Heart left ventricle (tissue), 16 donors: ENCODE results near the gene DCTN5. TPM values are rescaled to one million over a fixed set of nuclear protein-coding genes. Genes with fewer than 3 reads are reported as not detected.

Source experiments
- ATAC-seq, 4 donors: fragments of 200-7000 bp; cut with Tn5 transposase; one replicate each; pipeline ENCODE4 v1.9.1; 2020 to 2022; ENCODE audit warnings: moderate library complexity in 4 of 4, mild to moderate bottlenecking in 3 of 4, moderate number of reproducible peaks in 1 of 4
- DNase-seq, 5 donors: peaks; one replicate each; pipeline ENCODE4 v3.0.0-alpha.2; 2020
- H3K27ac ChIP-seq, 12 donors: fragments of 200-600 bp; sonication (generic) in 4 of 12; one replicate each; pipeline versions ENCODE4 v1.5.0 to v1.8.0; 2016 to 2022; ENCODE audit warnings: mild to moderate bottlenecking in 2 of 12
- H3K27me3 ChIP-seq, 9 donors: fragments of 200-600 bp; sonication (generic) in 2 of 9; one replicate each; pipeline versions ENCODE4 v1.5.1 to v1.8.0; 2016 to 2022; ENCODE audit warnings: mild to moderate bottlenecking in 3 of 9
- H3K36me3 ChIP-seq, 9 donors: fragments of 200-600 bp; sonication (generic) in 2 of 9; one replicate each; pipeline versions ENCODE4 v1.5.0 to v1.8.0; 2018 to 2022; ENCODE audit warnings: mild to moderate bottlenecking in 2 of 9
- H3K4me1 ChIP-seq, 12 donors: fragments of 200-600 bp; sonication (generic) in 4 of 12; one replicate each; pipeline versions ENCODE4 v1.5.0 to v1.8.0; 2016 to 2022; ENCODE audit warnings: mild to moderate bottlenecking in 3 of 12
- H3K4me3 ChIP-seq, 12 donors: fragments of 200-600 bp; sonication (generic) in 4 of 12; one replicate each; pipeline versions ENCODE4 v1.5.0 to v1.8.0; 2017 to 2022; ENCODE audit warnings: mild to moderate bottlenecking in 9 of 12, moderate library complexity in 4 of 12
- H3K9me3 ChIP-seq, 12 donors: fragments of 200-600 bp; sonication (generic) in 4 of 12; one replicate each; pipeline versions ENCODE4 v1.5.0 to v1.8.0; 2016 to 2022; ENCODE audit warnings: mild to moderate bottlenecking in 1 of 12
- CTCF ChIP-seq, 12 donors: fragments of 200-600 bp; sonication (generic) in 4 of 12; IDR thresholded peaks; one replicate each; pipeline versions ENCODE4 v1.5.0 to v1.8.0; 2018 to 2022; ENCODE audit warnings: antibody characterized with exemption in 12 of 12, mild to moderate bottlenecking in 5 of 12
- POLR2A ChIP-seq, 2 donors: fragments of 450-650 bp; IDR thresholded peaks; one replicate each; pipeline ENCODE4 v1.6.1; 2017; ENCODE audit warnings: antibody characterized with exemption in 2 of 2, mild to moderate bottlenecking in 2 of 2, moderate library complexity in 2 of 2
- WGBS, 4 donors: extraction: QIAGEN DNeasy Blood & Tissue Kit in 2 of 4; methylation state at CpG; one replicate each; pipeline versions ENCODE4 v1.1.5 to v1.1.7; 2013 to 2018; 5-methylcytosine and 5-hydroxymethylcytosine counted together
- intact Hi-C, 10 donors: fragments of 100-400 bp; cut with DNase I; formaldehyde crosslinking; loops; one replicate each; pipeline versions ENCODE4 v1.11.1 to v1.14.2; 2022
- polyA plus RNA-seq, 2 donors: library from polyadenylated mRNA; stranded (reverse); fragments of 200-250 nt; gene quantifications; one replicate each; pipeline ENCODE4 v1.2.3, GENCODE V29; 2013
- total RNA-seq, 9 donors: library from RNA; depleted of rRNA in 2 of 9; stranded (reverse); fragments of >200 nt in 2 of 9; fragmentation: NEBNext Ultra II Directional in 3 of 9; extraction: Animal tissue kit (Norgen Biotek cat#: 25700) in 3 of 9; gene quantifications; one replicate each; pipeline versions ENCODE4 v1.1.0 to v1.2.4, GENCODE V29; 2016 to 2023
- donor health status: ischemic (EF 13 %, LVEDD 7.1; RV severe dilation, severe dysfunction).
- donor health status: healthy with polysubstance abuse.
- donor health status: DM: no; HTN: yes; CAD: no.
- donor health status: DM: no; HTN: no; CAD: no.
- donor health status: ischemic (EF 25% LVEDD 6.9; RV normal size, moderate dysfunction).
- donor health status: ischemic (EF 25% LVEDD 5.7; RV mildly dilated, moderate dysfunction).
- donor health status: healthy.
- donor health status: DM: yes; HTN: yes; CAD: no.
- donor health status: ischemic (EF 35%, LVEDD 5.7; RV mildly dilated, moderate dysfunction).
- donor health status: nonischemic (EF 11% LVEDD 7.7; RV severe dilation, severe dysfunction).
- donor health status: DM: yes; HTN: yes; CAD: no.
- donor health status: PGD.
- donor health status: ischemic (EF 29% LVEDD 5.4; RV normal size, mild dysfunction).
- donor health status: nonischemic (EF 23%, LVEDD 6.1; RV moderate dilation, normal function).

The DCTN5 gene
- total and polyA plus RNA-seq, 11 donors = 7.4 to 56.0 (median 38.4) TPM

- Histone ChIP-seq H3K27ac (peak overlapping the region in 10 of 12 donors; percentile 50 to 87 (median 83)), H3K36me3 (peaks cover 0 to 58% (median 51%) of the 10 kb centered on the region in 9 donors), H3K4me3 (peak overlapping the region; percentile 67 to 99 (median 88)), H3K4me1 (peaks cover 0 to 28% (median 19%) of the 10 kb centered on the region in 12 donors), H3K27me3 (no peaks in the 10 kb centered on the region), H3K9me3 (no peaks in the 10 kb centered on the region)
- DNase-seq (no peak), ATAC-seq (peak in 1 of 4 donors; percentile 2)
- TF ChIP-seq POLR2A (IDR thresholded peaks at IDR 0.05) (no peak), CTCF (IDR thresholded peaks at IDR 0.05) (no peak)
- intact Hi-C loops = loop anchor here in 2 of 10 donors (2.0 to 5.0 kb wide), 2 partner anchors 44 to 83 kb away; partner anchors contain the start of genes EARS2 (in 1 of the 2), NDUFAB1 (in 1 of the 2) and UBFD1 (in 1 of the 2)
- 1 to 2% (median 1%) methylated on average over 8 of the region's 8 CpGs for WGBS, 4 donors
These were observed 693 bp upstream of the DCTN5 start for GRCh38 chr16:23640615-23640930.

DNA sequence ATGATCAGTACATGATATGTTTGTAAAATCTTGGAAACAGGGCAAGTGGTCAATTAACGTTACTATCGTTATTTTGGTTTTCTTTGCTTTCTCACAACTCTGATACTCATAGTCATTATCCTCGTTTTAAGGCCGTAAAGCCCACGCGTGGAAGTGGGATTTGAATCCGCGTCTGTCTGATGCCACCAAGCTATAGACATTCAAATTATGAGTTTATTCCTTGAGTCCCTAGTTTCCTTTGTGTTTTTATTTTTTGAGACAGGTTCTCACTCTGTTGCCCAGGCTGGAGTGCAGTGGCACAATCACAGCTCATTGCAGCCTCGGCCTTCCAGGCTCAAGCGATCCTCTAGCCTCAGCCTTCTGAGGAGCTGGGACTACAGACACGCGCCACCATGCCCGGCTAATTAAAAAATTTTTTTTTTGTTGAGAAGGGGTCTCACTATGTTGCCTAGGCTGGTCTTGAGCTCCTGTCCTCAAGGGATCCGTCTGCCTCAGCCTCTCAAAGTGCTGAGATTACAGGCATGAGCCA, 1.0 kb downstream of the DCTN5 start:
- DNase-seq (no peak), ATAC-seq (no peak)
- peaks cover 0 to 31% (median 20%) of the 10 kb centered on the region in 12 donors for H3K4me1 ChIP-seq
- no peaks in the 10 kb centered on the region for H3K9me3 ChIP-seq
- H3K27ac ChIP-seq = peak overlapping the region in 2 of 12 donors; percentile 82 to 84
- H3K36me3 ChIP-seq = peaks cover 0 to 55% (median 48%) of the 10 kb centered on the region in 9 donors
- H3K27me3 ChIP-seq = no peaks in the 10 kb centered on the region
- intact Hi-C loops = loop anchor here in 1 of 10 donors (5.0 kb wide), 1 partner anchor 85 kb away; the partner anchor contains the start of genes EARS2 and UBFD1
- TF ChIP-seq POLR2A (IDR thresholded peaks at IDR 0.05) = no peak
- no peak for TF ChIP-seq CTCF (IDR thresholded peaks at IDR 0.05)
- H3K4me3 ChIP-seq = peak overlapping the region; percentile 67 to 99 (median 88)
- 71 to 79% (median 75%) methylated on average over 14 of the region's 14 CpGs for WGBS, 4 donors

DNA sequence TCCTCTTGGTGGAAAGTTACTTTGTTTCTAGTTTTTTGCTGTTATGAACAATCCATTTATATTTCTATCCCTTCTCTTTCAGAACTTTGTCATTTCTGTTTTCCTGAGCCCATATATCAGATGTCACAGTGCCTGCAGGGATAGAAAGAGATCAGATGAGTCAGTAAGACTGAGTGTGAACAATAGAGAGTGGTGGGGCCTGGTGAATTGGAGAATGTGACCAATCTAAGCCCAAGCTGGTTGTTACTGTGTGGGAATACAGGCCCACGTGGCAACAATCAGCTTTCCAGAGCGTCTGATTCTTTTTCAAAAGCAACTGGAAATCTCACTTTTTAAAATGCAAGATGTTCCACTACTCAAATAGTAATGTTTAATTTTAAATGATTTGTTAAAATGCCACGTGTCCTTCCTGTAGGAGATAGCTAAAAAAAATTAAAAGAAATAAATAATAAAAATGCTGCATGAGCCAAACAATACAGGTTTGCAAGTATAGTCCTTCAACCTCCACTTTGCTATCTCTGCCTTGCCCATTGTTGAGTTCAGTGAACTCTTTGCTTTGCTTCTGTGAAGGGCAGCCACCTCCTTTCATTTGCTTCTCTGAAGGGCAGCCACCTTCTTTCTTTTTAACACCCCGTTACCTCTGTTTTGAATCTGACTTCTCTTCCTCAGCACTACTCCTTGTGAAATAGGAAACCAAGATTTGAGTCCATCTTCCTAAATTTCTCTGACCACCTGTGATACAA, 9.6 kb downstream of the DCTN5 start:
- TF ChIP-seq CTCF (IDR thresholded peaks at IDR 0.05) = no peak
- TF ChIP-seq POLR2A (IDR thresholded peaks at IDR 0.05) = no peak
- Histone ChIP-seq H3K27ac (no peak overlapping the region), H3K9me3 (no peaks in the 10 kb centered on the region), H3K36me3 (peaks cover 0 to 90% (median 65%) of the 10 kb centered on the region in 9 donors), H3K4me1 (peaks cover 0 to 4% (median 0%) of the 10 kb centered on the region in 12 donors), H3K27me3 (no peaks in the 10 kb centered on the region), H3K4me3 (no peak overlapping the region)
- DNase-seq (no peak), ATAC-seq (no peak)
- intact Hi-C loops = no loop called here
- 85 to 94% (median 90%) methylated on average over 4 of the region's 4 CpGs for WGBS, 4 donors

- peaks cover 0 to 92% (median 53%) of the 10 kb centered on the region in 9 donors for H3K36me3 ChIP-seq
- WGBS, 4 donors = 96 to 98% (median 97%) methylated on average over 4 of the region's 4 CpGs
These were observed 10.7 kb downstream of the DCTN5 start for GRCh38 chr16:23651943-23652468.

More at GRCh38 chr16:23651943-23652468, 10.7 kb downstream of the DCTN5 start:
- Histone ChIP-seq H3K27me3 (no peaks in the 10 kb centered on the region), H3K4me3 (no peak overlapping the region), H3K27ac (no peak overlapping the region), H3K4me1 (no peaks in the 10 kb centered on the region), H3K9me3 (no peaks in the 10 kb centered on the region)
- DNase-seq (no peak), ATAC-seq (no peak)
- no peak for TF ChIP-seq CTCF (IDR thresholded peaks at IDR 0.05)
- TF ChIP-seq POLR2A (IDR thresholded peaks at IDR 0.05) = no peak
- intact Hi-C loops = no loop called here
